ENCODE results near the gene CALM1.

CALM1 gene

DNA sequence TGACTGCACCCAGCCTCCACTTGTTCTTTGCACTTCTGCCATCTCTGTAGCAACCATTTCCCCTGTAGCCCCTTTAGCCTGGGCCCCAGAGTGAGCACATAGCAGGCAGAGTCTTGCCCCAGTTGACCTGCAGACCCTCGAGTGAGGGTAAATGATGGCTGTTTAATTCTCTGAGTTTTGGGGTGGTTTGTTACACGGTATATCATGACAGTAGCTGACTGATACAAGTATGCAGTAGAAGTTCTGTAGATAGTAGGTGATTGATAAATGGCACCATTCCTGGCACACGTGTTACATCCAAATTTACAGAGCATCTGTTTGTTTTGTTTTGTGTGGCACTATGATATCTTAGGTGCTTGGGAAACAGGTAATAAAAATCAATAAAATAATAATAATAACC lies 32.4 kb downstream of the CALM1 start:
- TF ChIP-seq POLR2A (IDR thresholded peaks at IDR 0.05; ENCODE audit: low read depth, low read length) (no peak), POLR2AphosphoS5 (IDR thresholded peaks at IDR 0.05; ENCODE audit: low read depth, low read length) (no peak), TAF1 (IDR thresholded peaks at IDR 0.05; ENCODE audit: borderline replicate concordance, low read depth, low read length) (no peak)
- FAIRE-seq (no peak), DNase-seq (ENCODE audit: insufficient read length) (no peak)

DNA sequence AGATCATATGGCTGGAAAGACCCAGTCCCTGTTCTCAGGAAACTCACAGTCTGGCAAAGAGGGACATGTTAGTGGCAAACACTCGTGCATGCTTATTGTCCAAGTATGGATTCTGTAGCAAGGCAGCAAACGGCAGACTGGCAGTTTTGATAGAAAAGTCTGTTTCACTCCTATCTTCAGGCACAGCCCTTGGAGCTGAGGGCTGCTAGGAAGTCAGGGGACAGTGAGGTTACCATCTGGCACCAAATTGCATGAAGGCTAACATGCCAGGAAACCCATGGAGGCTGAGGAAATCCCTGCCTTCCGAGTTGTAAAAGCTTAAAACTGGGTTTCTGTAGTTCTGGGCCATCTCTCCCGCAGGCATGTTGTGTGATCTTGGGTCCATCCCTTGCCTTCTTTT lies 32.9 kb downstream of the CALM1 start:
- TF ChIP-seq POLR2AphosphoS5 (IDR thresholded peaks at IDR 0.05; ENCODE audit: low read depth, low read length) (no peak), TAF1 (IDR thresholded peaks at IDR 0.05; ENCODE audit: borderline replicate concordance, low read depth, low read length) (no peak), POLR2A (IDR thresholded peaks at IDR 0.05; ENCODE audit: low read depth, low read length) (no peak)
- DNase-seq (ENCODE audit: insufficient read length), result no peak
- FAIRE-seq, result no peak

DNA sequence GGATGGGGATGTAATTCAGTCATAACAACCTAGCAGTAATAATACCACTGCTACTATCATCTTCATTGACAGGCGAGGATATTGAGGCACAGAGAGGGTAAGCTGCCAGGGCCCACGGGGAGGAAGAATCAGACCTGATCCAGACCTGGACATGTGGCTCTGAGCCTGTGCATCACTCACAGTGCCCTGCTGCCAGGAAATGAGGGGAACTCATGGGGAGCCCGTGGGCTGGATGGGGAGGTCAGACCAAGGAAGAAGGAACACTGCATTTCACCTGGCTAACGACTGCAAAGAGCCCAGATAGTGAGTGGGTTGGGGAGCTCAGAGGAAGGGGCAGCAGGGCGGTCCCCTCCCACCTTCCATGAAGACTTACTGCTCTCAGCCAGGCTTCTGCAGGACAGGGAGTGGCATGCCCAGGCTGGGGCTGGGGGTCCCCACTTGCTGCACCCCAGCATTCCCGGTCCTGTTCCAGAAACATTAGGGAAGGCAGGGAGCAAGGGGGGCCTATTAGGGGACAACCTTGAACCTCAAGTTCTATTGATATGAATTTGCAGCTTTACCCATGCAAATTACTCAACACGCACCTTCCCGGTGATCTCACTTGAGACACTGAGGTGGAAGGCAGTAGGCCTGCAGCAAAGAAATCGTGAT lies 37.7 kb downstream of the CALM1 start:
- TF ChIP-seq POLR2A (IDR thresholded peaks at IDR 0.05; ENCODE audit: low read depth, low read length) (no peak), POLR2AphosphoS5 (IDR thresholded peaks at IDR 0.05; ENCODE audit: low read depth, low read length) (no peak), TAF1 (IDR thresholded peaks at IDR 0.05; ENCODE audit: borderline replicate concordance, low read depth, low read length) (no peak)
- FAIRE-seq (no peak), DNase-seq (ENCODE audit: insufficient read length) (no peak)

DNA sequence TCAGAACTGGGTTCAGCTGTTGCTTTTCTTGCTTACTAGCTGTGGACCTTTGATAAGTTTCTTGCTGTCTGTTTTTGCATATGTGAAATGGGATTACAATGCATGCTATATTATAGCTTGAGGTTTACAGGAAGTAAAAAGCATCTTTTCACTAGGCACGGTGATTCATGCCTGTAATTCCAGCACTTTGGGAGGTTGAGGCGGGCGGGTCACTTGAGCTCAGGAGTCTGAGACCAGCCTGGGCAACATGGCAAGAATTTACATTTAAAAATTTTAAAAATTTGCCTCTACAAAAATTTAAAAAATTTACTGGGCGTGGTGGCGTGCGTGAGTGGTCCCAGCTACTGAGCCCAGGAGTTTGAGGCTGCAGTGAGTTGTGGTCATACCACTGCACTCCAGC lies 42.0 kb downstream of the CALM1 start:
- no peak for TF ChIP-seq TAF1 (IDR thresholded peaks at IDR 0.05; ENCODE audit: borderline replicate concordance, low read depth, low read length)
- TF ChIP-seq POLR2AphosphoS5 (IDR thresholded peaks at IDR 0.05; ENCODE audit: low read depth, low read length), result no peak
- TF ChIP-seq POLR2A (IDR thresholded peaks at IDR 0.05; ENCODE audit: low read depth, low read length), result no peak
- no peak for FAIRE-seq
- DNase-seq (ENCODE audit: insufficient read length), result no peak

DNA sequence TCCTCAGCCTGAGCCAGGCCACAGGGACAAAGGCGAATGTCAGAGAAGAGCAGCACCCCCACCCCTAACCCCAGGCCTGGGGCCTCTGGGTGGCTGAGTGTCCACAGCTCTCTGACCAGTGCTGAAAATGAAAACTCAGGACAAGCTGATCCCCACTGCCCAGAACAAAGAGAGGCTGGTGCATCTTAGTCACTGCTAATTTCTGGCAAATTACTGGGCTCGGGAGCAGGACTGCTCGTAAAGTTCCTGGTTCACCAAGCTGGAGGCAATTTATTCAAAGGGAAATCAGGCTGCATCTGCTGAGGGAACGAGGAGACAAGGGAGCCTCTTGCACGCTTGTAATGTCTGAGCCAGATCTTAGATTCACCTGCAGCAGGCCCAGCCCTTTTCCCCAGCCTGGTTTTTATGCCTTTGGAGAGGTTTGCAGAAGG lies 43.2 kb downstream of the CALM1 start:
- no peak for FAIRE-seq
- no peak for DNase-seq (ENCODE audit: insufficient read length)
- TF ChIP-seq POLR2A (IDR thresholded peaks at IDR 0.05; ENCODE audit: low read depth, low read length) (no peak), TAF1 (IDR thresholded peaks at IDR 0.05; ENCODE audit: borderline replicate concordance, low read depth, low read length) (no peak), POLR2AphosphoS5 (IDR thresholded peaks at IDR 0.05; ENCODE audit: low read depth, low read length) (no peak)

DNA sequence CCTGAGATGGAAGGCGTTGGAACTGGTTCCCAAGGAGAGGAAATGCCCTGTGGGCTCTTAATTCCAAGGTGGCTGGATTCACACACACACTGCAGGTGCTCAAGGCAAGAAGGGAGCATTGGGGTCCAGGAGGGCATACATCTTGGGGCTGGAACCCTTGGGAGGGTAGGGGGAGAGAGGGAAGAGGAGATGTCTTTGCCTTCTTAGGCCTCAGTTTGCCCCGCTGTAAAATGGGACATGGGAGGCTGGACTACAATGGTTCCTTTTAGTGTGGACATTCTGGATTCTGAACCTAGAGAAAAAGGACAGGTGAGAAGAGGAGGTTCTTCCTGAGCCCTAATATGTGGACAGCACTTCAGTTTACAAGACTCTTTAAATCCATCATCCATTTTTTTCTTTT lies 43.8 kb downstream of the CALM1 start:
- no peak for DNase-seq (ENCODE audit: insufficient read length)
- FAIRE-seq, result no peak
- no peak for TF ChIP-seq TAF1 (IDR thresholded peaks at IDR 0.05; ENCODE audit: borderline replicate concordance, low read depth, low read length)
- no peak for TF ChIP-seq POLR2AphosphoS5 (IDR thresholded peaks at IDR 0.05; ENCODE audit: low read depth, low read length)
- no peak for TF ChIP-seq POLR2A (IDR thresholded peaks at IDR 0.05; ENCODE audit: low read depth, low read length)

DNA sequence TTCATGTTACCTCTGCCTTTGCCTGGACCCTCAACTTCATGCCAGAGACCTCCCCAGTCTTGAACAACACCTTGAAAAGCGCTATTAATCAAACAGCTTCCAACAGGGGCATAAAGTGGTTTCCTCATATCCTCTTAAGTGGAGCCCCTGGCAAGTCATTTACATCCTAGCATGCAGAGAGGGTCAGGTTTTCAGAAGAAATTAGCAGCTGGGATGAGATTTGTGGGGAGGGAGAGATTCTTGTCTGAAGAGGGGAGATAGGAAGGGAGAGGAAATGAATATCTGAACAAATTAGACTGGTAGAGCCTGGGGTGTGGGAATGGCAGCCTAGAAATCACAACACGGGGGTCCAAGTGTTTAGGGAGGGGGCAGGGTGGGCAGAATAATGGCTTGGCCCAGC lies 45.6 kb downstream of the CALM1 start:
- no peak for DNase-seq (ENCODE audit: insufficient read length)
- TF ChIP-seq TAF1 (IDR thresholded peaks at IDR 0.05; ENCODE audit: borderline replicate concordance, low read depth, low read length), result no peak
- no peak for TF ChIP-seq POLR2A (IDR thresholded peaks at IDR 0.05; ENCODE audit: low read depth, low read length)
- no peak for TF ChIP-seq POLR2AphosphoS5 (IDR thresholded peaks at IDR 0.05; ENCODE audit: low read depth, low read length)
- no peak for FAIRE-seq

DNA sequence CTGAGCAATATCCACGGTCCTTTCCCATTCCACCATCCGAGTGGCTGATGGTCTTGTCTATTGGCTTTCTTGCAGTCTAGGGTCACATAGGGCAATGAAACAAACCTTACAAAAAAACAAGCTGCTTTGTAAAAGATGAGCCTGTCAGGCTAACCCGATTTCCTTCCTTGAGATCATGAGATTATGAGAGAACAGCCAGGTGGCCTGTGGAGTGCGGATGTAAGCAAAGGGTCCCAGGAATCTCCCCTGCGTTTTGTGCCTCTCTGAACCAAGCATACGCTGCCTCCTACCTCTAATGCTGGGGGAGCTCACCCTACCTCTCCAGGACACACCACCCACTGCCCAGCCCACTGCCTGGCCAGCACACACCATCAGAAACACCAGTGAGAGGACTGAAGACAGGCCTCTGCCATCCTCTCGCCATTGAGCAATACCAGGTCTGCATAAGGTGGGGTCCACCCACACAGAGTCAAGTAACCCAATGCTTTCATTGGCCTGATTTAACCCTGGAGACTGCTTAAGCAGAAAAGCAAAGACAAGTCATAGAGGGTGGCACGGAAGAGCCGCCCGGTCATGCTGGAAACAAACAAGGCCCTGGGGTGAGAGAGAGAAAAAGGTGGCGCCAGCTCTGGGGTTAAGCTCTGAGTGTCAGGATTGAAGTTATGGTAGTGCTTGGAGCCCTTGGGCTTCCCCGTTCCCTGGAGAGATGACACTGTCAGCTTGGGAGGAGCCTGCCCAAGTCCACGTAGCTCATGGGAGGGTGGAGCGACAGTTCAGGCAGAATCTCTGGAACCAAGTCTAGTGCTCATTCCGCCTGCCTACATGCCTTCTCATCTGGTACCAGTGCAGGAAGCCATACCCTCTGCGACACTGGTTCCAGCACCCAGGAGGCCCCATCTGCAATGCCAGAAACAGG lies 46.6 kb downstream of the CALM1 start:
- FAIRE-seq, result no peak
- no peak for DNase-seq (ENCODE audit: insufficient read length)
- TF ChIP-seq TAF1 (IDR thresholded peaks at IDR 0.05; ENCODE audit: borderline replicate concordance, low read depth, low read length) (no peak), POLR2AphosphoS5 (IDR thresholded peaks at IDR 0.05; ENCODE audit: low read depth, low read length) (no peak), POLR2A (IDR thresholded peaks at IDR 0.05; ENCODE audit: low read depth, low read length) (no peak)

DNA sequence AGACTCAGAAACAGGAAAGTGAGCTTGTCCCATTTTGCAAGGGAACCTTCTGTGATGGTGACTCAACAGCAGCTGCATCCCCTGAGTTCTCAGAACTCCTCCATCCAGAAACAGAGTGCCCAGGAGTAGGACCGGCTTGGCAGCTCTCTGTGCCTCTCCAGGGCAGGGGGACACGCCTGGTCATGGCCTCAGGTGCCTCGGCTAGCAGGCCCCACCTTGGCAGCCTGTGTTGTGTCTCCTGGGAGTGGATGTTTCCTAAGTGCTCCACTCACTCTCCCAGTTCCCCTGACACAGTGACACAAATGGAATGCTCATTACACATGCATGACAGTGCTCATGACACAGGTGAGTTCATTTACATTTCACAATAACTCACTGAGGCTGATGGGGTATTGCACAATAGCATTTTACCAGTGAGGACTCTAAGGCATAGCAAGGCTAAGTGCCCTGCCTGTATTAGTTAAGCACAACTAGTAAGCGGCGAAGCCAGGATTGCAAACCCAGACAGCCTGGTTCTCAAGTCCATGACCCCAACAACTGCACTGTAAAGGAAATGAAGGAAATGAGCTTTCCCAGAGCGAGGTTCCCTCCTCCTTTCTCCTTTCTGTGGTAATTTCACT lies 47.4 kb downstream of the CALM1 start:
- TF ChIP-seq POLR2A (IDR thresholded peaks at IDR 0.05; ENCODE audit: low read depth, low read length) (no peak), TAF1 (IDR thresholded peaks at IDR 0.05; ENCODE audit: borderline replicate concordance, low read depth, low read length) (no peak), POLR2AphosphoS5 (IDR thresholded peaks at IDR 0.05; ENCODE audit: low read depth, low read length) (no peak)
- DNase-seq (ENCODE audit: insufficient read length) (no peak), FAIRE-seq (no peak)

DNA sequence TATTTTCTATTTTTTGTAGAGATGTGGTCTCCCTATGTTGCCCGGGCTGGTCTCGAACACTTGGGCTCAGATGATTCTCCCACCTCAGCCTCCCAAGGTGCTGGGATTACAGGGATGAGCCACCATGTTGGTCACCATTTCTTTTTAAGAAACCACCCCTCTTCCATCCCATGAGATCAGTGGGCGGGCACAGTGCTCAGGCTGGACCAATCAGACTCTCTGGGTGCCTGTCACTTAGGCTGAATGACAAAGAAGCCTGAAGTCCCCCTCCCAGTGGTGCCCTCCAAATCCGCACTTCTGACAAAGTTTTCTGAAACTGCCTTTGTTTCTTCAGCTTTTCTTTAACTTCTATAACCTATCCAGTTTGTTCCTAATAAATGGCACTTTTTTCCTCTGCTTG lies 48.2 kb downstream of the CALM1 start:
- DNase-seq (ENCODE audit: insufficient read length) (no peak), FAIRE-seq (no peak)

DNA sequence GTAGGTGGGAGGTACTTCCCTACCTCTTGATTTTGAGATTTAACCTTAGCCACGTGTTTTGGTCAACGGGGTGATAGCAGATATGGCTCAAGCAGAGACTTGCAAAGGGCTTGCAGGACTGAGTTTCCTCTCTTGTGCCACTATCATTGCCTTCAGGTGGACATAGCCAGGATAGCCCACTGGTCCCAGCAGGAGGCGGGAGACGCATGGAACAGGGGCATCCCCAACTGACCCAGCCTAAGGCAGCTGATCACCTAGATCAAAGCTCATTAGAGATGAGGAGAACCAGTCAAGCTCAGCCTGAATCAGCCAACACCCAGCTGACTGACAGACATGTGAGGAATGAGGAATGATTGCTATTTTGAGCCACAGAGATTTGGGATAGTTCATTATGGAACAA lies 49.6 kb downstream of the CALM1 start:
- FAIRE-seq, result no peak
- no peak for TF ChIP-seq POLR2A (IDR thresholded peaks at IDR 0.05; ENCODE audit: low read depth, low read length)
- TF ChIP-seq POLR2AphosphoS5 (IDR thresholded peaks at IDR 0.05; ENCODE audit: low read depth, low read length), result no peak
- no peak for TF ChIP-seq TAF1 (IDR thresholded peaks at IDR 0.05; ENCODE audit: borderline replicate concordance, low read depth, low read length)
- no peak for DNase-seq (ENCODE audit: insufficient read length)

More for the DNA sequence above, 48.2 kb downstream of the CALM1 start:
- TF ChIP-seq POLR2AphosphoS5 (IDR thresholded peaks at IDR 0.05; ENCODE audit: low read depth, low read length), result no peak
- no peak for TF ChIP-seq TAF1 (IDR thresholded peaks at IDR 0.05; ENCODE audit: borderline replicate concordance, low read depth, low read length)
- no peak for TF ChIP-seq POLR2A (IDR thresholded peaks at IDR 0.05; ENCODE audit: low read depth, low read length)

All from GM12892 (cell line).